Activated CD8-positive, alpha-beta memory T cell treated with anti-CD3 and anti-CD28 coated beads for 48 hours (primary cell): ENCODE results near the gene KCNQ1.
"Not testable (repeated sequence)": the region's sequence is repeated elsewhere in the genome, so short reads cannot be mapped to it uniquely, and the experiment has no call there.

ENCODE experiments used
- DNase-seq, 3 experiments: peaks; one replicate each; pipeline ENCODE4 v3.0.0-alpha.2; 2020; ENCODE audit warnings: low read depth in 2 of 3, low spot score in 2 of 3

The KCNQ1 gene

DNA sequence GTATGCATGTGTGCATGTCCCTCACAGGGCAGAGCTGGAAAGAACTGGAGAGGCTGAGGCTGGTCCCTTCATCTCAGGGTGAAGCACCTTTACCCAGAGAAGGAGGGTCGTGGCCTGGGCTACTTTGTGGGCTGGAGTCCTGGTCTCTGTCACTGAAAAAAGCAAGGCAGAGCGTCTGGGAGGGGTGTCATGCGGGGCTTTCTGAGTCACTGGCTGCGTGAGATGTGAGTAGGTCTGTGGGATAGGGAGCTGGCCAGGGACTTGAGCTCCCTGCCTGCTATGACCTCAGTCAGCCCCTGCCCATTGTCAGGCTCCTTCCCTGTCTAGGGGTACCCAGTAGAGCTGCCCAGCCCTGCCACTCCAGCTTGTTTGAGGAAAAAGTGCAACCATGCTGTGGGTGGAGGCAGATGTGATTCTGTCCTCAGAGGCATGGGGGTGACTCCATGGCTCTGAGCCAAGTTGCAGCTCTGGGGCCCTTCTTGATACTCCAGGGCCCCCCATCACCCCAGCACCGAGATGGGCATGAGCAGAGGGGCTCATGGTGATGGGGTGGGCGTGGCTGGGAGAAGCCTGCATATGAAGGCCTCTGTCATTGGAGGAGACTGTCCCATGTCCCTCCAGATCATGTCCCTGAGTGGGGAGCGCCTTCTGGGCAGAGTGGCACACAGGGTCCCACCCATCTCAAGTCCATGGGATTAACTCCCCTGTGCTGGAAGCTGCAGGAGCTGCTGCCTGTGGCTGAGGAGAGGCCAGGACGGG is 27.8 kb downstream of the KCNQ1 start:
- no peak for DNase-seq

DNA sequence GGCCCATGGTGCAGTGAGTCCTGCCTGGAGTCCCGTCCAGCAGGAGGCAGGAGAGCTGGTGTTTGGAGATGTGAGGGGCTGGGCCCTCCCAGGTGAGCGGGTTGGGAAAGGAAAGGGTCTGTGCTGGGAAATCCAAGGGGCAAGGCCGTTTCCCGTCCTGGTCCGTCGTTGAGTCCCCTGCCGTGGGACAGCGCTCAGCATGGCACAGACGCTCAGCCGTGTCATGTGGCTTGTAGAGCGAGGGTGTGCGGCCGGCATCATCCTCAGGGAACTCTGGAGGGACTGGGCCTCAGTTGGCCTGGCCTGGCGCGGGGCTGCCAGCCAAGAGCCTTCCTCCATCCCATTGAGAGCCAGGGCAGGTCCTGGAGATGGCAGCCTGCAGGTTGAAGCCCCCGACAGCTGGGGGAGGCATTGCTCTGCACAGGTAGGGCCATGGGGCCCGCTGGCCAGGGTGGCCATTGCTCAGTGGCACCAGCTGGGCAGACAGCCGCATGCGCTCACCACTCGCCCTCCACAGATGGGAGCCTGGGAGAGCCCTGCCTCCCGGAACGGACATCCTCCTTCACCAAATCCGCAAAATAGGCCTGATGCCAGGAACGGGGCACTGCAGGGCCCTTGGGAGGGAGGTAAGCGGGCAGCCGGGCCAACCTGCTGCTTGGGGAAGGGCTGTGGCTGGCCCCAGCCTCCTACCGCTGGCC is 28.7 kb downstream of the KCNQ1 start:
- no peak for DNase-seq

DNA sequence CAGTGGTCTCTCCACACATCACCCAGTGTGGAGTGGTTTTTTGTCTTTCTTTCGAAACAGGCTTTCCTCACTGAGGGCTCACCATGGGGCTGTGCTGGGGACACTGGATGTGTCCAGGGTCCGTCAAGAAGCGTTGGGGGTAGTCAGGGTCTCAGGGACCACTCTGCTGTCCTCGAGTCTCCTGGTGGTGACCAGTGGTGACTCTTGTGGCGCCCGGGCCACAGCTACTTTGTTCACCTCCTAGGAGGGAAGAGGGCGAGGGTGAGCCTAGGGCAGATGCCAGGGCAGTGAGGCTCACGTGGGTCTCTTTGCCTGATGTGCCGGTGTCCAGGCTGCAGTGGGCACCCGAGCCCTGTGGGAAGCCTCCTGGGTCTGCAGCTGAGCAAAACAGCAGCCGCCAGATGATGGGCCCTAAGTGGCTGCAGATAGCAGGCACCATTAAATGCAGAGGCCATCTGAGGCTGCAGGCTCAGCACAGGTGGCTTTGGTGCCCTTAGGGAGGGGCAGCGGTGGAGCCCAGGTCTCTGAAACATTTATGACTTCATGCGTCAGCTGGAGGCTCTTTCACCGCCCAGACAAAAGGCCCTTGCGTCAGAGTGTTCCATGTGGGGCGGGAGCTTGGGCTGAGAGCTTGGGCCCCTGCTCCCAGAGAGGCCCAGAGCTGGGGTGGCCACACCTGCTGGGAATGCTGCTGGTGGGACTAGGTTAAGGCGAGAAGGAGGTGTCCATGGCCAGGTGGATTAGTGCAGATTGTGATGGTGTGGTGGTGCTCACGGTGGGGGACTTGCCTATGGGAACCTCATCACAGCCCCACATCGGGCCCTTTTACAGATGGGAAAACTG is 29.5 kb downstream of the KCNQ1 start:
- no peak for DNase-seq

DNA sequence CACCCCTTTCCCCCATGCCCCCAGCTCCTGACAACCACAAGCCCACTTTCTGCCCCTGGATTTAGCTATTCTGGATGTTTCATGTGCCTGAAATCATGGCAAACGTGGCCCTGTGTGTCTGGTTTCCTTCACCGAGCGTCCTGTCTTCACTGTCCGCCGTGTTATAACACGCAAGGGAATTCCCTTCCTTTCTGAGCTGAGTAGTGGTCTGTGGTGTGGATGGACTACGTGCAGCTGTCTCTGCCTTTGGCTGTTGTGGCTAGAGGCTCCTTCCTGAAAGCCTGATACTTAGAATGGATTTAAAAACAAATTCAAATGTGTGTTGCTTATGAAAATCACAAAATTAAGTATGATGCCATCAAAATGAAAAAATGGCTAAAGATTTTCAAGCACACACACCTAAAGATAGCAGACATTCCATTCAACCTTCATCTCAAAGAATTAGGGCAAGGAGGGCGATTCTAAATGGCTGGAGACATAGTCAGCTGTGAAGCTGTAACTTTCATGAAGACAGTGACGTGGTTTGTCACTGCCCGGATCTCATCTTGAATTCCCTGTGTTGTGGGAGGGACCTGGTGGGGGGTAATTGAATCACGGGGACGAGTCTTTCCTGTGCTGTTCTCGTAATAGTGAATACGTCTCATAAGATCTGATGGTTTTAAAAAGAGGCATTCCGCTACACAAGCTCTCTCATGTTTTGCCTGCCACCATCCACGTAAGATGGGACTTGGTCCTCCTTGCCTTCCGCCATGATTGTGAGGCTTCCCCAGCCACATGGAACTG is 30.5 kb downstream of the KCNQ1 start:
- no peak for DNase-seq

DNA sequence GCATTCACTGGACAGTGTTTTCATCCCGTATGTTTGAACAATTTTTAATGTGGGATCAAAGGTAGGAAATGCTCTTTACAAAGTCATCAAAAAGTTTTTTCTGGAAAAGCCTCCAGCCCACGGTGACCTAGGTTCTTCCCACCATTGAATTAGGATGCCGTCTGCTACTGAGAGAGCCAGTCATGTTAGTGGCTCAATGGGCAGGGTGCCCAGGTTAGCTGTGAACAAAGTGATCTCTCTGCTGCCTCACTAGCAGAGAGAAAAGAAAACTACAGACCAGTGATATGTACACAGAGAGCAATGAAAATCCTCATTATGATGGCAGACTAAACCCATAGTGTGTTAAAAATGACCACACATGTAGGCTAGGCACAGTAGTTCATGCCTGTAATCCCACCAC is 32.4 kb downstream of the KCNQ1 start:
- DNase-seq, result no peak

DNA sequence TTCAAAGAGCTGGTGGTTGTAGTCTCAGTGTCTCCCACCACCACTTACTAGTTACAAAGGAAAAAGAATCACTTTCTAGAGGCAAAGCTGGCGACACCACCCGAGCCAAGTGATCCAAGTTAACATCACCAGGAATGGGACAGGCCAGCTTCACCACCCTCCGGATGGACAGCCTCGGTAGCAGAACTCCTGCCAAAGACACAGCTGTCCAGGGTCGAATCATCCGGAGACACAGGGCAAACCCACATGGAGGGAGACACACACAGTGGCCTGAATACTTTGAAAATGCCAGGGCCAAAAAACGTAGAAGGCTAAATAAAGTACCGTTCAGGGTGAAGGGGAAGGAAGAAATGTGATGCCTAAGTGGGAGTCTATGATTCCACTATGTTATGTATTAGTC is 33.1 kb downstream of the KCNQ1 start:
- no peak for DNase-seq

DNA sequence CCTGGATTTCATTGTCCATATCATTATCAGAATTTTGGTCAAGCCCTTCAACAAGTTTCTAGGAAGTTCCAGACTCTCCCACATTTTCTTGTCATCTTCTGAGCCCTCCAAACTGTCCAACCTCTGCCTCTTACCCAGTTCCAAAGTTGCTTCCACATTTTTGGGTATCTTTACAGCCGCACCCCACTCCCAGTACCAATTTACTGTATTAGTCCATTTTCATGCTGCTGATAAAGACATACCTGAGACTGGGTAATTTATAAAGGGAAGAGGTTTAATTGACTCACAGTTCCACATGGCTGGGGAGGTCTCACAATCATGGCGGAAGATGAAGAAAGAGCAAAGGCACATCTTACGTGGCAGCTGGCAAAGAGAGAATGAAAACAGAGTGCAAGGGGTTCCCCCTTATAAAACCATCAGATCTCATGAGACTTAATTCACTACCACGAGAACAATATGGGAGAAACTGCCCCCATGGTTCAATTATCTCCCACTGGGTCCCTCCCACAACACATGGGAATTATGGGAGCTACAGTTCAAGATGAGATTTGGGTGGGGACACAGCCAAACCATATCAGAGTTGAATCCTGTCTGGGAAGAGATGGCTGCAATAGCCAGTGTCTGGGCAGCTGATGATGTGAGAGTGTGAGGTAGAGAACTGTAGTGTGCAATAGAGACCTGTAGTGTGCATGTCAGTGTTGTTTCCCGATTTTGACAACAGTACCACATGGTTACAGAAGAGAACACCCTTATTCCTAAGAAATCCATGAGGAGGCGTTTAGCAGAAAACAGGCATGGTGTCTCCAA is 35.5 kb downstream of the KCNQ1 start:
- DNase-seq, result not testable (repeated sequence)

DNA sequence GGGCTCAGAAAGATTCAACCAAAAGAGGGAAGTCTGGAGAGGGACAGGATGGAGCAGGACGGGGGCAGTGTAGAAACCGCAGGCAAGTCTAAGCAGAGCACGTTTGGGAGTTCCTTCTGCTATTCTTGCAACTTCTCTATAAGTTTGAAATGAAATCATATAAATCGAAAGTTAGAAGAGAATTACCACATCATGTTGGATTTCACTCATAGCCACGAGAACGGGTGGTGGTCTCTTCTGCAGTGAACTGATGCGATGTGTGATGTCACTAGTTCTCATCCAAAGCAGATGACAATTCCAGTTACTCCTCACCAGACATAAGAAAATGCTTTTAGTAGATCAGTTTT is 36.0 kb downstream of the KCNQ1 start:
- no peak for DNase-seq

DNA sequence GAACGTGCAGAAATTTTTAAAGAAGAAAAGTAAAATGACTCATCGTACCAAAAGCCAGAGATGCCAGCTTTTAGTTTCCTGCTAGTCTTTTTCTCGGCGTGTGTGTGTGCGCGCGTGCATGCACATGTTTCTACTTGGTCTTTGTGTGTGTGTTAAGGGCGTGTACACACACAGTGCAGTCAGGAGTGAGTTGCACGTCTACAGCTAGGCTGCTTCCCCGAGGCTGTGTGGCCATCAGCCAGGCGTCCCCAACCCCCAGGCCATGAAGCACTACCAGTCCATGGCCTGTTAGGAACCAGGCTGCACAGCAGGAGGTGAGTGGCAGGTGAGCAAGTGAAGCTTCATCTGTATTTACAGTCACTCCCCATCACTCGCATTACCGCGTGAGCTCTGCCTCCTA is 36.4 kb downstream of the KCNQ1 start:
- no peak for DNase-seq

DNA sequence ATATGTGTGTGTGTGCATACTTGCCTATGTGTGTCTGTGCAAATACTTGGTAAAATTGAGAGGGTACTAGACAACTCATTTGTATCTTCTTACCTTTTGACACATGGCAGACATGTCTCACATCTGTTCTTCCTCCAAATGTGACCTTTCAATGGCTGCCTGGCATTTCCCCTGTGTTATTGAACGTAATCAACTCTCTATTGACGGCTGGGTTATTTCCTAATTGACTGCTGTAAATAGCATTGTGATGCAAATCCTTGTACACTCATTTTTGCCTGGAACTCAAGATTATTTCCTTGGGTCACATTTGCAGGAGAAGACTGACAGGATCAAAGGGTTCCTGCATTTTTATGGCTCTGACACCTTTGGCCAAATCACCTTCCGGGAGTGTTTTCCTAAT is 37.4 kb downstream of the KCNQ1 start:
- no peak for DNase-seq

DNA sequence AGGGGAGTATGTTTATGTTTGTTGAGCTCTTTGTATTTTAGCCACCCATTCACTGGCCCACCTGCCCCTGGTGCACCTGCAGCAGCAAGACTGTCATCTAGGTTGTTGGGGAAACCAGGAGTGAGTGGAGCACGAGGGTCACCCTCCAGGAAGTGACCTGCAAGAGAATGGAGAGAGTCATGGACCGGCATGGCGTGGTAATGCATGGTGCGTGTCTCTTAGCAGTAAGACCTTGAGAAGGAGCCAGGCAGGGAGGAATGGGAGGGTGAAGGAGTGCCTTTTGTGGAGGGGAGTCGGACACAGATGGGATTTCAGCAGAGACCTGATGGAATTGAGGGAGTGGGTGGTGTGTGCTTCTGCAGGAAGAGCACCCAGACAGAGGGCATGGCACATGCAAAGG is 37.9 kb downstream of the KCNQ1 start:
- no peak for DNase-seq

DNA sequence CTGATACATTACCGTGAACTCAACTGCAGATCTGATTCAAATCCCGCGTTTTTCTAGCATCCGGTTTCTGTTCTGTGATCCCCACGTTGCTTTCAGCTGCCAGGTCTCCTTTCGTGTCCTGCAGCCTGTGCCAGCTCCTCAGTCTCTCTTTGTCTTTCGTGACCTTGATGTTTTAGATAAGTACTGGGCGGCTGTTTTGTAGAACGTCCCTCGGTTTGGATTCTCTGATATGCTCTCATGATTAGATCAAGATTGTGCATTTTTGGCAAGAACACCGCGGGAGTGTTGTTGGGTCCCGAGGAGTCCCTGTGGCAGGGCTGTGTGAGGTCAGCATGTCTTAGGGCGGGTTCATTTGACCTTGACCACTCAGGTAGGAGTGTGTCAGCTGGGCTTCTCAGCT is 38.6 kb downstream of the KCNQ1 start:
- no peak for DNase-seq

DNA sequence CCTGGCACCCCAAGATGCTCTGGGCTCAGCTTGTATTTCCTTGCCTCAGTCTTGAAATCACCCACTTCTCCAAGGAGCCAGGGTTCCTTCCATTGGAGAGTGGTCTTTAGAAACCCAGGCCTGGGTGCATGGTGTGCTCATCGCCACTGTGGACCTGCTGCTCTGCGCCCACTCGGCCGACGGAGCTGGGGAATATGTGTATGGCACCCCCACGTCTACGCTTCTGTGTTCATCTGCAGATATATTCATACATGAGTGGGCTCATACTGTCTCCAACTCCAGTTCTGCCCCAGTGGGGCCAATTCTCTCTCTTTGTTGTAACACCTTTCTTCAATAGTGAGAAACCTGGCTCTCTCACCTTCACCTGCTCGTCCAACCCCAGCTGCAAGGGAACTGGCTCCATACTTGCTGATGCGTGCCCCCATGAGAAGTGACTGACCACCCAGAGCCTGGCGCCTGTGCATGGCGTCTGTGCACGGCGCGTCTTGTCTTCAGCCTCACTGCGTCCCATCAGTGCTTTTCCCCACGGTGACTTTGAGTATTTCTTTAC is 39.8 kb downstream of the KCNQ1 start:
- DNase-seq, result no peak

DNA sequence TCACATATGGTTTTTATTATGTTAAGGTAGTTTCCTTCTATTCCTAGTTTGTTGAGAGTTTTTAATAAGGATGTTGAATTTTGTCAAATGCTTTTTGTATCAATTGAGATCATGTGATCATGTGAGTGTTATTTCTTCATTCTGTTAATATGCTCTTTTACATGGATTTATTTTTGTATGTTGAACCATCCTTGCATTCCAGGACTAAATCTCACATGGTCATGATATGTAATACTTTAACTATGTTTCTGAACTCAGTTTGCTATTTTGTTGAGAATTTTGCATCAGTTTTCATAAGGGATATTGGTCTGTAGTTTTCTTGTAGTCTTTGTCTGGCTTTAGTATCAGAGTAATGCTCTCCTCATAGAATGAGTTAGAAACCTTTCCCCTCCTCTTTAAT is 43.2 kb downstream of the KCNQ1 start:
- DNase-seq, result no peak

DNA sequence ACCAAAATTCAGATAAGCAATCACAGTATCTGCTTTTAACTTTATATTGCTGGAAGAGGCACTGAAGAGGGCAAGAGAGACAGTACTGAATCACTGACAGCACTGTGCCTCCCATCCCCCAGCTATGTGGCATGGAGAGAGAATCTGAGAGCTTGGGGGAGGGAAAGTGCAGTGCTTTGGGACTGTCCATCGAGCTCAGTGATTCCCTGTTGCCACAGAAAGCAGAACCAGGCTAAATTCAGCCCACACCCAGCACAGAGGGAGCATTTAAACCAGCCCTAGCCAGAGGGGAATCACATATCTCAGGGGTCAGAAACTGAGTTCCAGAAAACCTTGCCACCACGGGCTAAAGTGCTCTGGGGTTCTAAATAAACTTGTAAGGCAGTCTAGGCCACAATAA is 44.3 kb downstream of the KCNQ1 start:
- no peak for DNase-seq

DNA sequence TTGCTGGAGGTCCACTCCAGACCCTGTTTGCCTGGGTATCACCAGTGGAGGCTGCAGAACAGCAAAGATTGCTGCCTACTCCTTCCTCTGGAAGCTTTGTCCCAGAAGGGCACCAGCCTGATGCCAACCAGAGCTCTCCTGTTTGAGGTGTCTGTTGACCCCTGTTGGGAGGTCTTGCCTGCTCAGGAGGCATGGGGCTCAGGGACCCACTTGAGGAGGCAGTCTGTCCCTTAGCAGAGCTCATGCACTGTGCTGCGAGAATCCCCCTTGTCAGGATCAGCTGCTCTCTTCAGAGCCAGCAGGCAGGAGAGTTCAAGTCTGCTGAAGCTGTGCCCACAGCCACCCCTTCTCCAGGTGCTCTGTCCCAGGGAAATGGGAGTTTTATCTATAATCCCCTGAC is 53.1 kb downstream of the KCNQ1 start:
- not testable (repeated sequence) for DNase-seq

DNA sequence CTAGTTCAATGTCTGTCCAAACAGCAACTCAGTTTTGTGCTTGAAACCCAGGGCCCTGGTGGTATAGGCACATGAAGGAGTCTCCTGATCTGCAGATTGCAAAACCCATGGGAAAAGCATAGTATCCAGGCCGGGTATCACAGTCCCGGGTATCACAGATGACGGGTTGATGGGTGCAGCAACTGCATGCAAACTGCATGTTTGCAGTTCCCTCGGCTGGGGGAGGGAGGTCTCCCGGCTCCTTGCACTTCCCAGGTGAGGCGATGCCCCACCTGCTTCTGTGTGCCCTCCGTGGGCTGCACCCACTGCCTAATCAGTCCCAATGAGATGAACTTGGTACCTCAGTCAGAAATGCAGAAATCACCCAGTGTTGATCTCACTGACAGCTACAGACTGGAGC is 53.9 kb downstream of the KCNQ1 start:
- no peak for DNase-seq

DNA sequence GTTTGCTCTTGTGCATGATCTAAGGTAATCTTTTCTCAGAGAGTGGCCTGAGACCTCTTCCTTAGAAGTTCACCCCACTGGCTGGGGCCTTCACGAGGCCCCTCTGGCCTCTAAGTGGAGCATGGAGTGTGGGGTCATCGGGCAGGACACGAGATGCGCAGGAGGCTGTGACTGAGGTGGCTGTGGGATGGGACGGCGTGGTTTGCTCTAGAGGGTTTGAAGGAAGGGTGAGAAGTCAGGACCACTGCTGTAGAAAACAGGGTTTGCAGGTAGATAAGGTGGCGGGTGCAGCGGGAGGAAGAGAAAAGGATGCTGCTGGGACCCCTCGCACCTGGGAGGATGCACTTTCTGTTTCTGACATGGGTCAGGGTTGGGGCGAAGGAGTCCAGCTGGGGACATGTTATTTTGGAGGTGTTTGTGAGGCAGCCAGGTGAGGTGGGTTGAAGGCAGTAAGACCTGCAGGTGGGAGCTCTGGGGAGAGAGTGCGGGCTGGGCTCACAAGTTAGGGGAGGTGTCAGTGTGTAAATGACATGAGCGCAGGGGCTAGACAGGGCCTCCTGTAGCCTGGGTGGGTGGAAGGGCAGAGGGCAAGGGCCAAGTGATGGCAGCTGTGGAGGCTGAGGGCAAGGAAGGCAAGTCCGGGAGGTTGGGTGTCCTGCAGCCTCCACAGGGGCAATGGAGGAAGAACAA is 62.5 kb downstream of the KCNQ1 start:
- DNase-seq, result no peak

DNA sequence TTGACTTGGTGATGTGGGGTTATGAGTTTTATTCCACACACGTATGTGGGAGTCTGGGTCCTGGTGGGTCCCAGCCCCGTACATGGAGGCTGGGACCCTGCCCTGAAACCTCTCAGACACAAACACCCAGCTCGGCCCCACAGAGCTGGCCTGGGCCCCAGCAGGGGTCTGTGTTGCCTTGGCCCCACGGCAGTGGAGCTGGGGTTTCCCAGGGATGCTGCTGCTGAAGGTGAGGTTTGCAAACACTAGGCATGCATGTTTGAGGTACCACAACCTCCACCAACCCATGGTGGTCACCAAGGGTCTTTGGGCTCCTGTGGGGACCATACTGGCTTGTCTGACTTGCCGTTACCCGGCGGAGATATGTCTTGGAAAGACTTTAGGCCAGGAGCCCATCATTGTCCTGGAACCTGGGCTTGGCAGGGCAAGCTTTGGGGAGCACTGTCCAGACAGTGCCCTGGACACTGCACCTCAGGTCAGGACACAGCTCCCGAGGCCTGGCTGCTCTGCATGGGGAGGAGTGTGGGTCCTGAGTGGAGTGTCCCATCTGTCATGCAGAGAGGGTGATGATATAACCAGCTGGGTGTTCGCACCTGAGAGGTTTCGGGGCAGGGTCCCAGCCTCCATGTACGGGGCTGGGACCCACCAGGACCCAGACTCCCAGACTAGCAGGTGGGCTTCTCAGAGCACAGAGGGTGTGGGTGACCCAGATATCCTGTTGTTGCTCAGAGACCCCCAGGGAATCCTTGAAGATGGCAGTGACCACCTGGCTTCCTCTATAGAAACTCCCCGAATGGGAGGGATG is 63.3 kb downstream of the KCNQ1 start:
- DNase-seq, result no peak
